ENCODE results near the gene ZNF678.

GRCh38 chr1:227622739-227623475 lies 59.6 kb downstream of the ZNF678 start:
- TF ChIP-seq CTCF (IDR thresholded peaks at IDR 0.05) (no peak), POLR2AphosphoS5 (IDR thresholded peaks at IDR 0.05) (no peak)

Measured in sigmoid colon (tissue), 4 donors.